ENCODE results near the gene GPR139. TPM values are rescaled to one million over a fixed set of nuclear protein-coding genes. Genes with fewer than 3 reads are reported as not detected.

GPR139 gene
- total RNA-seq, 1 donor from 2014 or later: not detected

DNA sequence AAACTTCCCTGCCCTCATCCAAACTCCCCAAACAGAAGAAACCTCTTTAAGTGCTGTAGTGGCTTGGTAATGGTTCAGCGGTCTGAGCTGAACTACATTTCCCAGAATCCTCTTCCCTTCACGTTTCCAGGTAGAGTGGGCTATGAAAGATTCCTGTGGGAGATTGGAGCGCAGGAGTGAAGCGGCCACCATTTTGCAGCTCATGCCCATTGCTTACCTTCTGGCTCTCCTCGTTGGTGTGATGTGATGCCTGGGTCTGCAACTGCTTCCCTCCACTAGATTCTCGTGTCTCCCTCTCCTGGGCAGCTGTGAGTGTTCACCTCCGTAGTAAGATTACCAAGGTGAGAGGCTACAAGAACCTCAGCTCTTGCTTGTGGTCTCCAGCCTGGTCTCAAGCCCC, 82.1 kb downstream of the GPR139 start:
- intact Hi-C loops (cut with micrococcal nuclease): no loop called here

GRCh38 chr16:19984135-19984534, 89.6 kb downstream of the GPR139 start:
- intact Hi-C loops (cut with micrococcal nuclease): no loop called here

Other genes with a start within 250 kb of the GPR139 start
- gene GPRC5B, start 189.0 kb downstream of the GPR139 start, total RNA-seq: 0.22 TPM in 1 of 2 replicates, not detected in the other

Data from T-helper 1 cell treated with Interleukin-12 subunit alpha and Interleukin-12 subunit beta and Interleukin-4 antibody, amounts not matched to agents 30 ng/mL and 1 ng/mL, for 36 hours (primary cell).